ENCODE results near the gene FBXO36.
"Not testable (repeated sequence)": the region's sequence is repeated elsewhere in the genome, so short reads cannot be mapped to it uniquely, and the experiment has no call there.

The FBXO36 gene, protein sequence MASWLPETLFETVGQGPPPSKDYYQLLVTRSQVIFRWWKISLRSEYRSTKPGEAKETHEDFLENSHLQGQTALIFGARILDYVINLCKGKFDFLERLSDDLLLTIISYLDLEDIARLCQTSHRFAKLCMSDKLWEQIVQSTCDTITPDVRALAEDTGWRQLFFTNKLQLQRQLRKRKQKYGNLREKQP

DNA sequence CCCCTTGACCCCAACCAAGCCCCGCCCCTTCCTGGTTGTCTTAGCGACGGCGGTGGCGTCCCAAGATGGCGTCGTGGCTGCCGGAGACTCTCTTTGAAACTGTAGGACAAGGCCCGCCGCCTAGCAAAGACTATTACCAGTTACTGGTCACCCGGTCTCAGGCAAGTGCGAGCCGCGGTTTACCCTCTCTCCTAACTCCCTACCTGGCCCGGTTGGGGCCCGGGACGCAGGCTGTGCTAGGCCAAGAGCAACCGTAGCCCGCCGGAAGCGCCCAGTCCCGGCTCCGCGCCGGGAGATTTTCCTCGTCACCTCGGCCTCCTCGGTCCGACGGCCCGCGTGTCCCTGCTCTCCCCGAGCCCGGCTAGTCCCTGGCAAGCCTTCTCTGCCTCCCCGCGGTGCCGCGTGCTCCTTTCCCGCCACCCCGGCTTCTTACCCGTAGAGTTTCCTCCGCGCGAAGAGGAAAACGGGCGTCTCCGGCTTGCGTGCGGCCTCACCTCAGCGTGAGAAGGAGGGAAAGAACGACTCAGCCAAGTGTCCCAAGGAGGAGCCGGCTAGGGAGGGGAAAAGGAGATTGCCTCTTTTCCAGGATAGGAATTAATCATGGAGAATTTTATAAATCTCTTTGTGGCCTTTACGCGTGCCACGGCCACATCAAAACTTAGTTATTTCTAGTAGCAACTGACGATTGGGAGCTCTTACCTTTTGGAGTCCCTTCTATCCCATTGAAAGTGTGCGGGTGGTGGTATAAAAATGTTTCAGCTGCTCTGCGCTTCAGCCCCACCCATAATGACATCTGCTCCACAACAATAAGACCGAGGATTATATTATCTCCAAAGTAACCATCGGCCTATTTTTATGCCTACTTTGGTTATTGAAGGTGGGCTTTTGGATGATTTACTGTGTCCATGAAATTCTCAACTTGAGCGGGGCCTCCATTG is at the start of gene FBXO36:
TSS of gene FBXO36 (plus strand) at position 55 of the 938 bp plus-strand sequence. CDS start at position 66, 11 bp downstream.
- DNase-seq: peak; percentile 91

DNA sequence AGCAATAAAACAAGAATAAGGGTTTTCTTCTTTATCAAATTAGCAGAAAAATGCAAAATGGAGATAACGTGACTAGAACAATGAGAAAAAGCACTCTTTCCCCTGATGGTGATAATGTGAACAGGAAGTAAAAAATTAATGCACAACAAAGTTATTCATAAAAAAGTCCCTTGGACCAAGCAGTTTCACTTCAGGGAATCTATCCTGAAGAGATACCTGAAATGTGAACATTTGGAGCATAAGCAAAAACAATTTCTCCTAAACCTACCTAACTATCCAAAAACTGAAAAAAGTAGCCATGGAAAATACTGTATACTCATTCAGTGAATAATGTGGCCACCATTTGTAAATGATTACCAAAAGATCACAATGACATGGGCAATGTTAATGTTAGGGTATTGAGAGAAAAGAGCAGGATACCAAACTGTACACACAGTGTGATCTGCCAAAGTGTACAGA is 49.2 kb upstream of the FBXO36 start:
- DNase-seq: no peak

DNA sequence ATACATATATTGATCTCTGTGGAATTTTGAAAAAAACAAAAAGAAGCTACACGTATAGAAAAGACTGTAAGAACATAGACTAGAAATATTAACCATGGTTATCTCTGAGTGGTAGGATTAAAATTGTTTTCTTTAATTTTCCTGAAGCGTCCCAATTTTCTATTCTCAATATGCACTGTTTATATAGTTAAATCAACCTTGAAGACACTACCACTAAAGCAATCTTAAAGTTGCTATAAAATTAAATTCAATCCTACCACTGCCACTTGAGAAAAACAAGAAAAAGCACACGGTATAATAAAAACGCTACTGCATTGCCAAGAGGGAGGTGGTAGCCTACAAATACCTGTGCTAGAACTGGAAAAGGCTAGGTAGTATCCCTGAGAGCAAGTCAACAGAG is 47.7 kb upstream of the FBXO36 start:
- DNase-seq: no peak

DNA sequence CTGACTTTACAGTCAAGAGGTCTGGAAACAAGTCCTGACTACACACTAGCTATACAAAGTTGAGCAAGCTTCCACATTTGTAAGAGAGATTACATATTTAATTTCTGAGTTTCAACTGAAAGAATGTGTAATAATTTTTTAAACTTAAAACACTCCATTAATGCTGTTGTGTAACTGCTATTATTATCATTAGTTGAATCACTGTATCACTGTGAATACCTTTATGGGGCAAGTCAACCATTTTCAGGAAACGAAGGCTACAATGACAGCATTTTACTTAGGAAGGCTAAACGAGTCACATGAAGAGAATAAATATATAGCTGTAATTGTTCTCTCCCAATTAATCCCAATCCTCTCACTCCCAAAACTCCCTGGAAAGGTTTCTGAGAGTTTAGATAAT is 46.8 kb upstream of the FBXO36 start:
- no peak for DNase-seq

DNA sequence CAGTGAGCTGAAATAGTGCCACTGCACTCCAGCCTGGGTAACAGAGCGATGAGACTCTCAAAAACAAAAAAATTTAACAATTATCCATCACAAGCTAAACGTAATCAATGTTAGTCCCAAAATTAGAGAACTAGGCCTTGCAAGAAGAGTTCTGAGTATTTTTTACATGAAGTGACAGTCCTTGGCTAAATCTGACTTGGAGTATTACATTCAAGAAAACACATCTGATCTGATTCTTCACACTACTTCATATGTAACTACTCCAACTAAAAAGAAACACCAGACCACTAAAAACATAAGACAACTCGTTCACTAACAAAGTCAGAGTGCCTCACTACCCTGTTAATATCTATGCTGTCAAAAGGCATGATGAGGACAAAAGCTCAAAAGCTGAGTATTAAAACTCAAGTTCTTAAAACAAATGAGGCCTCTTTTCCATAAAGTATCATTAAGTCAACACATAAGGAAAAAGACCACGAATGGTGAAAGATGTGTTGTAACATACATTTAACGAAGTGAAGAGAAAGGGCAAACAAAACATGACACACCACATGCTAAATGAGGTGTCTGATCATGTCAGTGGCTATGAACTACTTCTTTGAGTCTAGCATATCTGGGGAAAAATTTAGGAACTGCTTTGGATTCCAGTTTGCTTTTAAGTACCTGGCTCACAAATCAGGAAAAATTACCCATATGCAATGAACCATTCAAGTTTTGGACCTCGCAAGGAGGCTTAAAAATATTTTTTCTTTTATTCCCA is 42.9 kb upstream of the FBXO36 start:
- DNase-seq: no peak

DNA sequence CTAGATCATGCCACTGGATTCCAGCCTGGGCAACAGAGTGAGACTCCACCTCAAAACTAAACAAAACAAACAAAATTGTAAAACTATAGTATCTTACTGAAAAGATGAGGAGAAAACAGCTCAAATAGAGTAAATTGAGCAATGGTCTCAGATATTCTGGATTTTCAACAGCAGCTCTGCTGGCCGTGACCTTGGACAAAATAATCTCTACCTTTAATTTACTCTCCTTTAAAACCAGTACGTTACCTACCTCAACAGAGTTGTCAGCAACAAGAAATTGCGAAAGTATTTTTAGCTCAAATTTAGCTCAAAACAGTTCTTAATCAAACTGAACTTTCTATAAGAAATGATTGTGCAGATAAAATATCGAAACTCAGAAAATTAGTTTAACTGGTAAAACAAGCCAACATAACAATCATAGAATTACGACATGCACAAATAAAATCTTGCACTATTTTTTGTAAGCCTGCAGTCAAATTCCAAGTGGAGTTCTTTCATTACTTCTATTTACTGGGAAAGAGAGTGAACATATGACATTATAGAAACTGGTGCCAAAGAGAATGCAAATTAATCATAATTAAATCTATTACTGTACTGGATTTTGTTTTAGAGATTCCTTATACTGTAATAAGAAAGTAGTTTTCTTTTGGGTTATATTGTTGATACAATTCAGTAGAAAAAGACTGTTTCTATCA is 41.3 kb upstream of the FBXO36 start:
- no peak for DNase-seq

DNA sequence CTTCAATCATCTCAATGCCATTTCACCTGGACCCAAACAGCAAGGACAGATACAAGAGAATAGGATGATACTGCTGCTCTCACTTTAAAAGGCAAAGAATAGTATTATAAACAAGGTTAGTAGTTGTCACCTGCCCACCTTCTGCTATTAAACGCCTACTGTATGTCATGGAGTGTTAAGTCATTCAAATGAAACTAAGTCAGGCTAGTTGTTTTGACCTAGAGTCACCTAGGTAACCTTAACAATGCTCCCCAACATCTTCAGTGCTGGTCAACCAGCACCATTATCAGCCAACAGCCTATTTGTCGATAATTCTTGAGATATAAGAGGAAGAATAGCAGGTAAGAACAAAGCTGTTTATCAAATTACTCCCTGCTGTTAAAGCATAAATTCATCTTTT is 39.7 kb upstream of the FBXO36 start:
- DNase-seq: no peak

DNA sequence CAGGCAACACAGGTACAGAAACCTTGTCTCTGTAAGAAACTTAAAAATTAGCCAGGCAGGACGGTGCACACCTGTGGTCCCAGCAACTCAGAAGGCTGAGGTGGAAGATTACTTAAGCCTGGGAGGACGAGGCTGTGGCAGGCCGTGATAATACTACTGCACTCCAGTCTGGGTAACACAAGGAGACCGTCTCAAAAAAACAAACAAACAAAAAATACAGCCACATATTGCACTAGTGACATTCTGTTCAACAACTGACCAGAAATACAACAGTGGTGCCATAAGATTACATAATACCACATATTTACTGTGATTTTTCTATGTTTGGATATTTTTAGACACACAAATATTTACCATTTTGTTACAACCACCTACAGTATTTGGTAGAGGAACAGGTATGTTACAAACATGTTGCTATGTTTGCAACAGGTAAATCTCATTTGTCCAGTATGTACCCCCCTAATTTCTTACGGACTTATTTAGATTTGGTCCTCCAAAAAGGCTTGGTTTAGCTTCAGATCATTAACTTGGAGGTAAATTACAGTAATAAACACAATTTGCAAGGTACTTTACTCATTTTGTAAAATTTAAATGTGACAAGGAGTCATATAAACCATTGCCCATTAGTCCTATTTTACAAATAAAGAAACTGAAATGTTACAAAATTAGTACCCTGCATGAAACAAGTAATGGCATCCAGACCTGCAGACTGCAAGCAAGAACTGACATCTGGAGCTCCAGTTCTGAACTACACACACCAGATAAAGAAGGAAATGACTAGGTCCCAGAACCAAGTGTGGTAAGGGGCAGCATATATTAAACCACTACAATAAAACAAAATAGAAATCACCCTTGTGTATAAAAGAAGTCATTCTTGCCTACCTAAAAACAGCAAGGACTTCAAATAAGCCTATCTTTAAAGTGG is 37.3 kb upstream of the FBXO36 start:
- DNase-seq: no peak

DNA sequence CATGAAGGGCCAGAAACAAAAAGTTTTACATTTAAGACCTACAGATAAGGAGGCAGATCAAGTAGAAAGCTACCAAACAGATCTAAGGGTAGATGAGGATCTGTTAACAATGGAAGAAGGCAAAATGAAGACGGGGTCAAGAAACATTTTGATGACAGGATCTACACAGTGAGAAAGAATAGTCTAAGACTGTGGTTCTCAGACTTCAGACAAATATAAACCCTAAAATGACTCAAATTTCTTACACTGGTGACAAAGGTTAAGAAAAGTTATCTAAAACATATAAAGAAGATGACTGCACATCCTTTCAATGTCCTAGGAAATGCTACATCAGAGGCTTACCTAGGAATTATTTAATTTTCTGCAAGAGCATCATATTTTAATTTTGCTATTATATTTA is 34.9 kb upstream of the FBXO36 start:
- no peak for DNase-seq

DNA sequence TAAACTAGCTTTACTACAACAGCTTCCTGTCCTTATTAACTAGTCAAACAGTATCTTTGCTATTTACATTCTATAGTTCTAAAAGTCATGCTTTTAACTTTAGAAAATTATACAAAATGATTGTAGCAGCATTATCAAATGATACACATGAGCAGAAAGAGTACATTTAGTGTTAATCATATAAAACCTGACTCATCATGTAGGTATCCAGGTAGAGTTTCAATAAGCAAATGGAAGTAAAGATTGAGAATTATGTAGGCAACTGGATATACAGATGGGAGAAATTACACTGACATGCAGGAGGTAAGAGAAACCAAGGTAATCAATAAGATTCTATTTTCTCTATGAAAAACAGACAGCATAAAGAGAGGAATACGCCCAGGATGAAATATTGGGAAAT is 34.3 kb upstream of the FBXO36 start:
- no peak for DNase-seq

DNA sequence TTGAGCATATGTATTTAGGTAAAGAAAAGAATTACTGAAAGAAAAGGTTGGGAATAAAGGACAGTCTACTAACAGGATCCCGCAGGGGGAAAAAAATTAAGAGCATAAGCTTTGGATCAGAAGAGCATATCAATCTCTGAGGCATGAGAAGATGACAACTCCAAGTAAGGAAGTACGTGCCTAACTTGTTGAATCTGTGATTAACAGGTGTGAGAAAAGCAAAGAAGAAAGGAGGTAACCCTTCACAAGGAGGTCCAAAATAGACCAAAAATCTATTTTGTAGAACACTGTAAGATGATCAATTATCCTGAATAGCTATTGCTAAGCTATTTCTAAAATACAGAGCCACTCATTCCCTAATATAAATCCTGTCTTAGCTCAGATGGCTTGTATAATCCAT is 33.3 kb upstream of the FBXO36 start:
- no peak for DNase-seq

DNA sequence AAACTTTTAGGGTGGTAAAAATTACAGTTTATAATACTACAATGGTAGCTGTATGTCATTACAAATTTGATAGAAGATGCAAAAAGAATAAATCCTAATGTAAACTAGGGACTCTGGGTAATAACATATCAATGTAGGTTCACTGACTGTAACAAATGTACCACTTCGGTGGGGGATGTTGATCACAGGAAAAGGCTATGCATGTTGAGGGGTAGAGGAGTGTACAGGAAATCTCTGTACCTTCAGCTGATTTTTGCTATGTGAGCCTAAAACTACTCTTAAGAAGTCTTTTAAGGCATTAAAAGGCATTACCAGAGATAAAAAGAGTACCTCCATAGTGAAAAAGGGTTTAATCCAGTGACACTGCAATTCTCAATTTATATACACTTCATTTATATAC is 25.4 kb upstream of the FBXO36 start:
- DNase-seq: no peak

DNA sequence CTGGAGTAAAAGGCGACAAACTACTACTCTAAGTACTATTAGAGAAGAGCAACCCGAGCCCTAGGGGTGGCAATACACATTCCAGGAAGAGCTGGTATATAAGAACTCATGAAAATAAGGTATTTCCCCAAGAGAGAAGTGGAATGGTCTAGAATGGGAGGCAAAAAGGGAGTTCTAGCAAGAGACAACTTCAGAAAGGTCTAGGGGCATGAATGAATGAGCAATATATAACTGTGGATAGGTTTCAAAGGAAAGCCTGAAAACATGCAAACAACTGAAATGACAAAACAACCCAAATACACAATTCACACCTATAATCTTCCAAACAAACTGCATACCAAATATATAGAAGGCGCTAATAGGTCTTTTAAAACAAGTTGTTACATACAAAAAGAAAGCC is 22.7 kb upstream of the FBXO36 start:
- no peak for DNase-seq

DNA sequence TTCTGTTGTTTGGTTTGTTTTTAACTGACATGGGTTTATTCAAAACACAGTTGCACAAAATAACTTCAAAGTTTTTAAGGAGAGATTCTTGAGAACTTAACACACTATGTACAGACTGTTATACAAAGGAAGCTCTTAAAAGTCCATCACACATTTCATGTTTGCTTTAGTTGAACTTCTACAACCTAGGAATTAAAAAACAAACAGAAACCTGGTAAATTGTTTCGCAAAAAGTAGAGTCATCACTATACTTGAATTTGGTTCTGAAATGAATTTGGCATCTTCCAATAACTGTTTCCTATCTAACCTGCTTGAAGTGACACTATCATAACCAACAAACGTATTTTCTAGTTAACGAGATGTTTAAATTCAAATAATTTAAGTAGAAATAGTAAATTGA is 22.3 kb upstream of the FBXO36 start:
- DNase-seq: no peak

DNA sequence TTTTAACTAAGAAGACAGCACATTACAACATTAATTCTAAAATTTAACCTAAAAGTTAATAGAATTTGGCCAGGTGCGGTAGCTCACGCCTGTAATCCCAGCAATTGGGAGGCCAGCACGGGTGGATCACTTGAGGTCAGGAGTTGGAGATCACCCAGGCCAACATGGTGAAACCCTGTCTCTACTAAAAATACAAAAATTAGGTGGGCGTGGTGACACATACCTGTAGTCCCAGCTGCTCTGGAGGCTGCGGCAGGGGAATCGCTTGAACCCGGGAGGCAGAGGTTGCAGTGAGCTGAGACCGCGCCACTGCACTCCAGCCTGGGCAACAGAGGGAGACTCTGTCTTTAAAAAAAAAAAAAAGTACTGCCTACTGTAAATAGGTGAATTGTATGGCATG is 21.8 kb upstream of the FBXO36 start:
- DNase-seq: not testable (repeated sequence)

DNA sequence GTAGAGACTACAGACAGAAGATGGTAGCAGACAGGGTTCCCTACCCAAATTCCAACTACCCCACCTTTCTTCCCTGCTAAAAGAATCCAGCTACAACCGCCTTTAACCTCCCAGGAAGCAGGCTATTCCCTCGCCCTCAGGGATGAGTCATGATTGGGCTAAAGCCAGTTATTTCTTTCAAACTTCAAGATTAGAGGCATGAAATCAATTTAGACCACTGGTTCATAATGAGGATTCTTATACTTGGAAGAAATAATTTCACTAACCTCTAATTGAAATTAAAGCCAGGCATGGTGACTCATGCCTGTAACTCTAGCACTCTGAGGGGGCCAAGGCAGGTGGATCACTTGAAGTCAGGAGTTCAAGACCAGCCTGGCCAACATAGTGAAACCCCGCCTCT is 20.5 kb upstream of the FBXO36 start:
- peak; percentile 18 for DNase-seq

DNA sequence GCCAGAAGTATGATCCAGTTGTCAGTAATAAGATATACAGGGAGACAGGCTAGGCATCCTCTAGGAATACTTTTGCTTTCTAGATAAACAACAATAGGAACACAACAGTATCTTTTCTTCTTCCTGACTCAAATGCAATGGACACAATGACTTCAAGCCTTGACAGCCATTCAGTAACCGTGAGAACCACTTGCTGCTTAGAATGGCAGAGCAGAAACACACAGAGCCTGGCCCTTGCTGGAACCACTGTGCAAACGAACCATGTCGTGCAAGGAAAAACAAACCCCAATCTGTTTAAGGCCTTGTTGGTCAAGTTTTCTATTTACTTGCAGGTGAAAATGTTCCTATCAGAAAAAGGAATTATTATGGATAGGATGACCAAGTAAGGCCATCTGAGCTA is 19.3 kb upstream of the FBXO36 start:
- no peak for DNase-seq

DNA sequence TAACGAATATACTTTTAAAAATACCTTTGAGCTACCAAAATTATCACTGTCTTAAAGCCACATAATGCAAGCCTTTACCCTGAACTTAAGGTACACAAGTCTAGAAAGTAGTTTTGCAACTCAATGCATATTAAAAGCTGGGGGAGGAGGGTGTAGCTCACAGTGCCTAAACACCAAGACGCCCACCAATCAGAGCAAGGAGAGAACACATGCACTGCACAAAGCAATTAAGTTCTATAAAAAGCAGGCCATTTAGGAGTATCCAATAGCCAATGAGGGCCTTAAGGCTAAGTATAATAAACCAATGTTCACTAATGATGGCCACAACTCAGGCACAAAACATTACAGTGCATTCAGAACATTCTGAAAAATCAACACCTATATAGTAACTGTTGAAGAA is 16.7 kb upstream of the FBXO36 start:
- DNase-seq: no peak

DNA sequence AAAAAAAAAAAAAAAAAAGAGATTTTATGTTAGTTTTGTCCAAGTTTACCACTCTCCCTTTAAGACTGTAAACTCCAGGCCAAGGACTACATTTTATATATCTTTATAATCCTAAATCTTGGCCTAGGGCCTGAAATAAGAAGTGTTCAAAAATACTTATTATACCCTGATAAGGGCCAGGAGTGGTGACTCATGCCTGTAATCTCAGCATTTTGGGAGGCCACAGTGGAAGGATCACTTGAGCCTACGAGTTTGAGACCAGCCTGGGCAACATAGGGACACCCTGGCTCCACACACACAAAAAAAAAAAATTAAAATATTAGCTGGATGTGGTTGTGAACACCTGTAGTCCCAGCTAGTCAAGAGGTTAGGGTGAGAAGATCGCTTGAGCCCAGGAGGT is 13.2 kb upstream of the FBXO36 start:
- no peak for DNase-seq

DNA sequence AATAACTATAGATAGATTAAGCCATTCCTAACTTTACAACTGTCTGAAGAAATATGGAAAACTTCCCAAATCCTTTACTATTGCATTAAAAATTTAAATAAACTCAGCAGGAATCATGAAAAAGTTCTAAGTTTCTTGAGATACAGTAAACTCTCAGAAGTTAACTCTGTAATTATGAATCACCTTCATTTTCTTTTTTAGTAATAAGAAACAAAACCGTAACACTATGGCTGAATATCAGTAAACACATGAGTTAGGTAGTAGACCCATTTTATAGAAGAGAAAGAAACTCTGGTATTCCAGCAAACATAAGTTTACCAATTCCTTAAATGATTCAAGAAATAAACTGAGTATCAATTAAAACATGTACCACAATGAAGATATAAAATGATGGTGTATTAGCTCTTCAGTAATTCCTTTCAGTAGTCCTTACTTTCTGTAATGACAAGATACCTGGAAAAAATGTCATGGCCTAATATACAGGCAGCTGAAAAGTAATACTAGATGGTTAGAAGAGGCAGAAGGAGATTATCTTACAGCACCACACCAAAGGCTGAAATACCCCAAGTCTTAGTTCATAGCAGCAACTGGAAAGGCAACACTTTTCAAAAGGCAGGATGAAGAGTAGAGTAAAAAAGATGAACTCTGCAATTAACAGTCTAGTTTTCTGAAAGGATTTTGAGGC is 12.0 kb upstream of the FBXO36 start:
- DNase-seq: no peak

DNA sequence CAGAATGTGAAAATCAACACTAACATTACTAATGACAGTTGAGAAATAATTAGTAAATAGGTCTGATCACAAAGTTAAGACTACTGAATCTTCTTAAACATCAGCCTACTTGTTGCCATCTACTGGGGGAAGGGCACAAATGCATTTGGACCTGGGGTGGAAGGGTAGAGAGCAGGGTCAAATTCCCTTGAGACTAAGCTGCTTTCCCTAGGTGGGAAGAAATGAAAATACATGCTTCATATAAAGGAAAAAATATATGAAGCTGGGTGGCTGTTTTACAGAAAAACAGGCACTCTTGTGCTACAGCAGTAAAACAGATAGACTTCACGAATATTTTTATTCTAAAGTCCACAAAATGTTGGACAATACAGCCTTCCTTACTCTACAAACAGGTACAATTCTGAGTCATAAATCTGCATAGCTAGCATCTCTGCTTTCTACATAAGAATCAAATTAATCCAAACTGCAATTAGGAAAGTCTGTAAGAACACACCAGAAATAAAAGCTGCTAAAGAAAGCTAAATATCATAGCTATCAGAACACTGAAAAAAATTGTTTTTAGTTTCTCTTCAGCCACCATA is 11.4 kb upstream of the FBXO36 start:
- no peak for DNase-seq

All from amniotic stem cell (primary cell).